ENCODE measurements around the gene MTX2.

DNA sequence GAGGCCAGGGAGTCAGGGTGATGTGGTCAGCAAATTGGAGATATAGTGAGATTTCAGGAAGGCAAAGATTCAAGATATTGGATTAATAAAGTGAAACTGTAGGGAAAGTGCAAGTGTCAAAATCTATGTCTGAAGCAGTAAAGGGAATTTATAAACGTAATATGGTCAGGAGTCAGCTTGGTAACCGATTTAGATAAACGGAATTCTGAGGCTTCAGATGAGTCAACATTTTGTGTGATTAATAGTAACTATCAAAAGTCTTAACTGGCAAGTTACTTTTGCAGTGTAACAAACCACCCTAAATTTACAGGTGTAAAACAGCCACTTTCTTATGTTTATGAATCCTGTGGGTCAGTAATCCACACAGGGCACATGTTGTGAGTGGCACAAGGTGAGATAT is 10.9 kb downstream of the MTX2 start:
- TF ChIP-seq, protein P1, sequence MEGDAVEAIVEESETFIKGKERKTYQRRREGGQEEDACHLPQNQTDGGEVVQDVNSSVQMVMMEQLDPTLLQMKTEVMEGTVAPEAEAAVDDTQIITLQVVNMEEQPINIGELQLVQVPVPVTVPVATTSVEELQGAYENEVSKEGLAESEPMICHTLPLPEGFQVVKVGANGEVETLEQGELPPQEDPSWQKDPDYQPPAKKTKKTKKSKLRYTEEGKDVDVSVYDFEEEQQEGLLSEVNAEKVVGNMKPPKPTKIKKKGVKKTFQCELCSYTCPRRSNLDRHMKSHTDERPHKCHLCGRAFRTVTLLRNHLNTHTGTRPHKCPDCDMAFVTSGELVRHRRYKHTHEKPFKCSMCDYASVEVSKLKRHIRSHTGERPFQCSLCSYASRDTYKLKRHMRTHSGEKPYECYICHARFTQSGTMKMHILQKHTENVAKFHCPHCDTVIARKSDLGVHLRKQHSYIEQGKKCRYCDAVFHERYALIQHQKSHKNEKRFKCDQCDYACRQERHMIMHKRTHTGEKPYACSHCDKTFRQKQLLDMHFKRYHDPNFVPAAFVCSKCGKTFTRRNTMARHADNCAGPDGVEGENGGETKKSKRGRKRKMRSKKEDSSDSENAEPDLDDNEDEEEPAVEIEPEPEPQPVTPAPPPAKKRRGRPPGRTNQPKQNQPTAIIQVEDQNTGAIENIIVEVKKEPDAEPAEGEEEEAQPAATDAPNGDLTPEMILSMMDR (IDR thresholded peaks at IDR 0.05), result no peak
- no peak for TF ChIP-seq POLR2A (IDR thresholded peaks at IDR 0.05)
- no peak for TF ChIP-seq POLR2AphosphoS5 (IDR thresholded peaks at IDR 0.05; ENCODE audit: insufficient read depth in 1 of 2, low read depth in 1 of 2)

All from vagina (tissue), 2 donors.